ENCODE data around the gene SEMA6D. TPM values are rescaled to one million over a fixed set of nuclear protein-coding genes. Genes with fewer than 3 reads are reported as not detected.

SEMA6D gene, protein sequence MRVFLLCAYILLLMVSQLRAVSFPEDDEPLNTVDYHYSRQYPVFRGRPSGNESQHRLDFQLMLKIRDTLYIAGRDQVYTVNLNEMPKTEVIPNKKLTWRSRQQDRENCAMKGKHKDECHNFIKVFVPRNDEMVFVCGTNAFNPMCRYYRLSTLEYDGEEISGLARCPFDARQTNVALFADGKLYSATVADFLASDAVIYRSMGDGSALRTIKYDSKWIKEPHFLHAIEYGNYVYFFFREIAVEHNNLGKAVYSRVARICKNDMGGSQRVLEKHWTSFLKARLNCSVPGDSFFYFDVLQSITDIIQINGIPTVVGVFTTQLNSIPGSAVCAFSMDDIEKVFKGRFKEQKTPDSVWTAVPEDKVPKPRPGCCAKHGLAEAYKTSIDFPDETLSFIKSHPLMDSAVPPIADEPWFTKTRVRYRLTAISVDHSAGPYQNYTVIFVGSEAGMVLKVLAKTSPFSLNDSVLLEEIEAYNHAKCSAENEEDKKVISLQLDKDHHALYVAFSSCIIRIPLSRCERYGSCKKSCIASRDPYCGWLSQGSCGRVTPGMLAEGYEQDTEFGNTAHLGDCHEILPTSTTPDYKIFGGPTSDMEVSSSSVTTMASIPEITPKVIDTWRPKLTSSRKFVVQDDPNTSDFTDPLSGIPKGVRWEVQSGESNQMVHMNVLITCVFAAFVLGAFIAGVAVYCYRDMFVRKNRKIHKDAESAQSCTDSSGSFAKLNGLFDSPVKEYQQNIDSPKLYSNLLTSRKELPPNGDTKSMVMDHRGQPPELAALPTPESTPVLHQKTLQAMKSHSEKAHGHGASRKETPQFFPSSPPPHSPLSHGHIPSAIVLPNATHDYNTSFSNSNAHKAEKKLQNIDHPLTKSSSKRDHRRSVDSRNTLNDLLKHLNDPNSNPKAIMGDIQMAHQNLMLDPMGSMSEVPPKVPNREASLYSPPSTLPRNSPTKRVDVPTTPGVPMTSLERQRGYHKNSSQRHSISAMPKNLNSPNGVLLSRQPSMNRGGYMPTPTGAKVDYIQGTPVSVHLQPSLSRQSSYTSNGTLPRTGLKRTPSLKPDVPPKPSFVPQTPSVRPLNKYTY
- not detected in 5 replicates for total RNA-seq (2022; extraction: Qiagen RNA extraction; ENCODE audit: low read depth)

DNA sequence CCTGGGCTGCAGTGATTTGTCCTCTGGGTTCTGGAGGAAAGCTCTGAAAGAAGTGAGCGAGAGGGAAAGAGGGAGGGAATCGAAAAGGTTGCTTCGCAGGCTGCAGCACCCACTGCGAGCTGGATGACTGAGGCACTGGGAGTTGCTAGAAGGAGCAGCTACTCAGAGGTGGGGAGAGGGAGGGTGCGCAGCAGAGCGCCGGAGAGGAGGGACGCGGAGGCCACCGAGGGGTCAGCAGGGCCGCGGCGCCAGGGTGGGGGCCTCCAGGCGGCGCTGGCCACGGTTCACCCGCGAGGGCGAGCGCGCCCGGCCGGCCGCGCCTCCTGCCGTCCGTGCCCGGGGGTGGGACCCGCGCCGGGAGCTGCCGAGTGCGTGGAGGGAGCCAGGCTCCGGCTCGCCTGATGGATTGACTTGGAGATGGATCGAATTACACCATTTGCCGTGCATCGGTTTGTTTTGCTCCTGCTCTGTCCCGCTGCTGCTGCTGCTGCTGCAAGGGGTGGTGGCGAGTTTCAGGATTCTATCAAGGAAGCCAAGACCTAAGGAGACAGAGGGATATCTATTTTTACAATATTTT lies at the start of gene SEMA6D:
SEMA6D (plus strand) TSS at position 470 of the 577 bp plus-strand sequence. CDS start 42,294 bp downstream, outside the sequence.

Data from A549 treated with RU486 at 1 μM for 4 hours (cell line).